GM19438 (cell line): ENCODE results near the gene OSGIN1.

ENCODE experiments used
- ATAC-seq: cut with Tn5 transposase; IDR thresholded peaks from one replicate; pipeline ENCODE4 v1.9.1; 2021; ENCODE audit warnings: low read depth; ENCODE audit not compliant: unreplicated experiment

Gene OSGIN1

GRCh38 chr16:83956336-83957289 is 3.6 kb downstream of the OSGIN1 start:
- ATAC-seq: no peak

- ATAC-seq: no peak
Measured at GRCh38 chr16:83957296-83957855, 4.3 kb downstream of the OSGIN1 start.

- no peak for ATAC-seq
Measured at GRCh38 chr16:83958137-83958845, 5.3 kb downstream of the OSGIN1 start.

GRCh38 chr16:83958846-83959565 is 6.0 kb downstream of the OSGIN1 start:
- no peak for ATAC-seq

- ATAC-seq: no peak
Measured at GRCh38 chr16:83959656-83960434, 6.8 kb downstream of the OSGIN1 start.

GRCh38 chr16:83960521-83961249 is 7.6 kb downstream of the OSGIN1 start:
- ATAC-seq: no peak

GRCh38 chr16:83961591-83961990 is 8.6 kb downstream of the OSGIN1 start:
- no peak for ATAC-seq

GRCh38 chr16:83963277-83964119 is 10.5 kb downstream of the OSGIN1 start:
- ATAC-seq: no peak

- ATAC-seq: no peak
Measured at GRCh38 chr16:83964684-83965443, 11.8 kb downstream of the OSGIN1 start.

- ATAC-seq: no peak
Measured at GRCh38 chr16:83965444-83966152, 12.6 kb downstream of the OSGIN1 start.

GRCh38 chr16:83966153-83966696 is 13.2 kb downstream of the OSGIN1 start:
- ATAC-seq: no peak

GRCh38 chr16:83967091-83967490 is 14.1 kb downstream of the OSGIN1 start:
- no peak for ATAC-seq

- ATAC-seq: no peak
Measured at GRCh38 chr16:83967838-83968305, 14.8 kb downstream of the OSGIN1 start, which contains the start of gene NECAB2. NECAB2 (plus strand) TSS chr16:83968244; CDS start chr16:83968649, 405 bp downstream.

- no peak for ATAC-seq
Measured at GRCh38 chr16:83968306-83968851, 15.3 kb downstream of the OSGIN1 start.

GRCh38 chr16:83968891-83969649 is 16.0 kb downstream of the OSGIN1 start:
- no peak for ATAC-seq
